GM18498 (cell line): Measurements from ENCODE around the gene PLN.

ENCODE experiments used
- ATAC-seq: cut with Tn5 transposase; IDR thresholded peaks from one replicate; pipeline ENCODE4 v1.9.1; 2021; ENCODE audit warnings: mild to moderate bottlenecking, moderate library complexity; ENCODE audit not compliant: unreplicated experiment

The PLN gene

DNA sequence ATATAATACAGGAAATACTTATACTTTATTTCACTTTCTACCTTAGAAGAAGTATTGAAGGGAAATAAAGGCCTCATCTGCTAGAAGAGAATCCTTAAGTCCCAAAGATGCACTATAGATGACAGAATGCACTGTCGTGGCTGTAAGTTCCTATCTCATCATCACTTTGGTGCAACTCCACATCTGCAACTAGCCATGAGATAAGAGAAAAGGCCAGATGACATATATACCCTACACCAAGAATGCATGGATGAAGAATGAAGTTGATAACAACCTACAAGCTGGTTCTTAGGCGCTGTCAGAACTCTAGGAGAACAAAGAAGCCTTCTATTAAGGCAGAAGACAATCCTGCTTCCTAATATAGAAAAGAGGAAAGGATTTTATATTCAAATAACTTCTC, 11.6 kb upstream of the PLN start:
- no peak for ATAC-seq

DNA sequence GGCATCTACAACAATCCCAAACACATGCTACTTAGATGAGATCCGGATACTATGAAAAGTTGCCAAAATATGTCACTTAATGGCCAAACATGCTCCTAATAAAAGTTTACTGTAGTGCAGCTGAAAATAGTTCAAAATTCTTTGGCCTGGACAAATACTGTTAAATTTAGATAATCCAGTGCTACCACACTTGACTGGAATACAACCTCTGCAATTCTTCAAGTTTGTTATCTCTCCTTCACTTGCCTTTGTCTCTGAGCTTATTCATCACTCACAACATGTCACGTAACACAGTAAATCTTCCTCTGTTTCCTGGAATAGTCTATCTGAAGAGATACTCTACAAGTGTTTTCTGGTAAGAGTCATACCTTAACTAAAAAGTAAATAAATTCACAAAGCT, 10.5 kb upstream of the PLN start:
- no peak for ATAC-seq

DNA sequence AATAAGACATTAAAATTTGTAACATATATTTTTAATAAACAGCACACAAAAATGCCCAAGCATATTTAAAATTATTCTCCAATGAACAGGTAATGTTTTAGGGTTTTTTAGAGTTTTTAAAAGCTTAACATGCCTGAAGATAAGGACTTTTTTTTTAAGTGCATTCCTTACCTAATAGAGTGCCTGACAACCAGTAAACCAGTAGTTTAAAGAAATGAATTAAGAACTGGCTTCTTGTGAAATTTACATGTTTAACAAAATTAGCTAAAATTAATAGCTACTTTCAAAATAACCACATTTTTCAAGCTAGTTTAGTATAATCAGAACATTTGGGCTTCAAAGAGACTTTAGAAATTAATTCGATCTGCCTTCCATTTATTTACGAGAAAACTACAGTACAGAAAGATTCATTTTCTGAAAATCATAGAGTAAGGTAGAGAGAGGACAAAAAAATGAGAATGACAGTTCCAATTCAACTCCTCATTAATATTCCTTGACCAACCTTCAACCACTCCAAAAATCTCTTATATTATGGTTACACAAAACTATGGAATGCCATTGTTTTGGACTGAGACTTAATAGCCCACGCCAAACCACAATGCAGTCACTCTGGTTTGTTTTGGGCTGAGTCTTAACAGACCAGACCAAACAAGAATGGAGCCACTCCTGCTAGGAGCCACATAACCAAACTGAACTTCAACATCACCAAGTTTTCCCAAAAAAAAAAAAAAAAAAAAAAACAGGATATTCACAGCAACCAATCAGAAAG, 5.7 kb upstream of the PLN start:
- ATAC-seq, result no peak

DNA sequence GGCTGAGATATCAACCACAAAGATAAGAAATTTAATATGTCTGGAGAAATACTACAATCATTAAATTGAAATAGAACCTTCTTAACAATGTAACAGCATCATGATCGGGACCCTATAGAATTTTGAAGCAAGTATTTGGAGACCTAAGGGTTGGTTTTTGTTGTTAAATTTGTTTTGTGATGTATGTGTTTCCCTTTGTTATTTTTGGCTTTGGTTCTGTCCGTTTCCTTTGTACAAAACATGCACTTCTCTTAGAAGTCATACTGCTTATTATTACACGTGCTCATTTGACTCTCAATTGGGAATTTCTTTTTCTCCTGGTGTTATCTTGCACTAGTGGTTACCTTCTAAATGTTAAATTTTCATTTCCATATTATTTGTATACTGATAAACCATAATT, 4.0 kb upstream of the PLN start:
- no peak for ATAC-seq

DNA sequence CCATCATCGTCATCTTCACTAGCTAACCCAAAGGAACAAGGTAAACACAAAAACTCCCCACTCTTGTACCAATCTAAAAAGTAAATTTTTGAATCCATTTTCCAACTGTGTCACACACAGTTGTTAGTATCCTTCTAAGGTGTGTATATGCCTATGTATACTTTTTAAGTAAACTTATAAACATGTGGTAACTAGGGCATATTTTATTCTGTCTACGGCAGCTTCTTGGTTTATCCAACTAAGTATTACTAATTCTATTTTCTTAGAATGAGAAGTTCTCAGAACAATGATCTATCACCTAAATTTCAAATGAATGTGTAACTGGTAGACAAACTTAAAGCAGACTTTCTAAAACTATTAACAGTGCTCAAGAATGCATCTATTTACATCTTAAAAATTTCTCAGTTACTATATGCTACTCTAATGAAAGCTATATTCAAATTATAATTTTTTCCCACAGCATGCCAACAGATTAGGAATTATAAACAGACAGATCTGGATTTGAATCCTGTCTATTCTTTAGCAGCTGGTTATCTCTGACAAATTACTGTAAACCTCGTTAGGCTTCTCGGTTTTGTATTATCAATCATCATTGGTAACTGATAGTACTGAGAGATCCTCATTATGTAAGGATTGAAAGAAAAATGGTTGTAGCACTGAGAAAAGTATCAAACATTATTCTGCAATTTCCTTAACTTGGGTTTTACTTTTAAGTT, 1.8 kb upstream of the PLN start:
- no peak for ATAC-seq

DNA sequence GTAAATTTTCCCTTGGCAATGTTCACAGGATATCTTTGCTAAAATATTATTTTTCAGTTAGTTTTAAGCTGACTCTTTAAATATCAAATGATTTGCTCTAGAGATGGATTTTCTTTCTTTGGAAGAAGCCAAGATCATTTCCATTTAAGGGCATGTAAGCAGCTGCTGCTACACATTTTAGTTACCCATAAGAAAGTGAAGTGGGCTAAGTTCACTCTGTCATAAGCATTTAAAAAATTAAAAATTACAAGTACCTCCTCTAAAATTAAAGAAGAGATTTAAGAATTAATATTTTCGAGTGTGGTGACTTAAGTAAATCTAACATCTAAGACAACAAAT, 1.2 kb upstream of the PLN start:
- no peak for ATAC-seq

DNA sequence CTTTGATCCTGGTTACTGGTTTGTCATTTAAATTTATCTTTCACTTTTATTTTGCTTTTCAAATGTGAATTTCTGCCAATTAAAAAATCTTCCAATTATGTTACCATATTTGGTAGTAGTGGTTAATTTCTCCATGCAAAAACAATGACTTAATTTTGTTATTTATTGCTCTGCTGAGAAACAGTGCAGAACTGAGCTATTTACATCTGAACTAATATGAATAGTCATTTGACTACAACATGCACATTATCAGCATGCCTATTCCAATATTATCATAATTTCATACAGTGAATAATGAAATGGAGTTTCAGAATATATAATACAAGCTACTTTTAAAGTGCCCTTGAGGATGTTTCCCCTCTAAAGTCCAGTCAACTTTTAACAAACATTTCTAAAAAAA, 517 bp downstream of the PLN start:
- no peak for ATAC-seq

DNA sequence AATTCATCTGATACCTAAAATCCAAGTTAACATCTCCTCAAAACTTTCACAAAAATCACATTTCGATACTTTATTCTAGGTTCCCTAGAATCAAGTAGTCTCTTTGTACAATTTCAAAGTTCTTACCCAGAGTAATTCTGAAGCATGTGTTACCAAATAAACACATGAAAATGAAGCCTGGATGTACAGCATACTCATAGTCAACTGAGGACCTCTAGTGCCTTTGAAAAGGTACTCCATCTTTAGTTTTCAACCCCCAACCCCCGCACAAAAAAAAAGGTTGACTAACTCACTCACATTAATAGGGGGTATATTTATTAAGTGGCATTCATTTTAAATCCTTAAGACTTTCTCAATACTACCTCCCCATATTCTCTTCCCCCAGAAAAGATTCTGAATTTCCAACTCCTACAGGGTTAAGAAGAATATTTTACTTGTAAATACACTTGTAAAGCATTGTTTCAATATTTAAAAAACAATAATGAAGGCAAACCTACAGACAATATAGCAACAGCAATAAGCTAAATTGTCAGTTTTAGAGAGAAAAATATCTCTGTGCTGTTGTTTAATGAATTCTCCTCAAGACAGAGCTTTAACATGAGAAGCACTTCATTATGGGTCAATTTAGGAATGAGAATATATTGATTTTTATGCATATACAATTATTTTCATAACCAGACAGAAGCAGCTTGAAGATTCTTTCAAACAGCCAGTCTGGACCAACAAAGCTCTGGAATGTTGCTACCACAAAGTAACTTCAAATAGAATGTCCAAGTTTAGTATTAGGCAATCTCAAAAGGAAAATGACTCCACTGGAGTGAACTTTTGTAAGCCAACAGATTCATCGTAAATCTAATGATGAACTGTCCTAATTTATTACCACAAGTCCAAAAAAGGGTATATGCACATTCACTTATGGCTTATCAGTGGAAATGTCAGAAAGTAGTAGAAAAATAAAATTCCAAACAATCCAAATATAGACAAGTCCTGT, 3.3 kb downstream of the PLN start:
- peak; percentile 93 for ATAC-seq

DNA sequence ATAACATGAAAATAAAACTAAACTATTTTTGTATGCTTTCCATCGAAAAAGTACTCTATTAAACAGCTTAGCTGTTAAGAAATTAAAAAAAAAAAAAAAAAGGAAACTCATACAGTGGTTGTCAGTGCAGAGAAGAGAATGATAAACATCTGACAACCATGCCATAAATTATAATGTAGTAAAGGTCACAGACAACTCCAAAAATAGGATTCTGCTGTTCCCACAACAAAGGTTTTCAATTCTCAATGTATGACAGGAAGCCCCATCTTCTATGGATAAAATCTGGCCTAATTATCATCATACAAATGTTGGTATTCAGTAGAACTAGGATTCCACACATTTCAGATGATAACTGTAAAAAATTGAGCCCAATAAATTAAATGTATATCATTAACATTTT, 5.0 kb downstream of the PLN start:
- ATAC-seq, result no peak

DNA sequence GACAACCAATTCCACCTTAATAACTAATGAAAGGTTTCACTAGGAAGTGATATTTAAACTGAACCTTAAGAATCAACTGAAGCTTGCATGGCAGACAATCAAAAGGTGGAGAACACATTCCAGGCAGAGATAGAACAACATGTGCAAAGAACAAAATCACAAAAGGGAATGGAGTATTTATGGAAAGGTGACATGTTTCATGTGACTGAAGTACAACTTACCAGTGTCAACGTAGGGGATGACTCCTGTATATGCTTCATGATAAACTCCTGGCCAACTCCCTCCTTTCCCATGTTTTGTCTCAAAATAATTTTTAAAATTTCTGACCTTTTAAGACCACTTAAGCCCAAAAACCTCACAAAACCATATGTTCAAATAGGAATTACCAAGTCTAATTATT, 6.6 kb downstream of the PLN start:
- no peak for ATAC-seq

DNA sequence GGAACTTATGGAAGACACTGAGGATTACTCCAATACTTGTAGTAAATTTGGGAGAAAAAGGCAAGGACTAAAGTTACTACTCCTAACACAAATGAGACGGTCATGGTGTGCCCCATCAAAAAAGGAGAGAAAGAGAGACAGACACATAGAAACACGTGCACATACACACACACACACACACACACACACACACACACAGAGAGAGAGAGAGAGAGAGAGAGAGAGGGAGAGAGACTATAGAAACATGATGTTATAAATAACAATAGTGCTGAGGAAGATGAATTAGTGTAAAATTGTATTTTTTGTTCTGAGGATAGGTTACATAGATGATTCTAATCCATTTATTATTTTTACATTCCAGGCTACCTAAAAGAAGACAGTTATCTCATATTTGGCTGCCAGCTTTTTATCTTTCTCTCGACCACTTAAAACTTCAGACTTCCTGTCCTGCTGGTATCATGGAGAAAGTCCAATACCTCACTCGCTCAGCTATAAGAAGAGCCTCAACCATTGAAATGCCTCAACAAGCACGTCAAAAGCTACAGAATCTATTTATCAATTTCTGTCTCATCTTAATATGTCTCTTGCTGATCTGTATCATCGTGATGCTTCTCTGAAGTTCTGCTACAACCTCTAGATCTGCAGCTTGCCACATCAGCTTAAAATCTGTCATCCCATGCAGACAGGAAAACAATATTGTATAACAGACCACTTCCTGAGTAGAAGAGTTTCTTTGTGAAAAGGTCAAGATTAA, 10.5 kb downstream of the PLN start:
- peak; percentile 63 for ATAC-seq

DNA sequence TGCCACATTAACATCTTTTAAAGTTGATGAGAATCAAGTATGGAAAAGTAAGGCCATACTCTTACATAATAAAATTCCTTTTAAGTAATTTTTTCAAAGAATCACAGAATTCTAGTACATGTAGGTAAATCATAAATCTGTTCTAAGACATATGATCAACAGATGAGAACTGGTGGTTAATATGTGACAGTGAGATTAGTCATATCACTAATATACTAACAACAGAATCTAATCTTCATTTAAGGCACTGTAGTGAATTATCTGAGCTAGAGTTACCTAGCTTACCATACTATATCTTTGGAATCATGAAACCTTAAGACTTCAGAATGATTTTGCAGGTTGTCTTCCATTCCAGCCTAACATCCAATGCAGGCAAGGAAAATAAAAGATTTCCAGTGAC, 11.6 kb downstream of the PLN start:
- ATAC-seq, result no peak

DNA sequence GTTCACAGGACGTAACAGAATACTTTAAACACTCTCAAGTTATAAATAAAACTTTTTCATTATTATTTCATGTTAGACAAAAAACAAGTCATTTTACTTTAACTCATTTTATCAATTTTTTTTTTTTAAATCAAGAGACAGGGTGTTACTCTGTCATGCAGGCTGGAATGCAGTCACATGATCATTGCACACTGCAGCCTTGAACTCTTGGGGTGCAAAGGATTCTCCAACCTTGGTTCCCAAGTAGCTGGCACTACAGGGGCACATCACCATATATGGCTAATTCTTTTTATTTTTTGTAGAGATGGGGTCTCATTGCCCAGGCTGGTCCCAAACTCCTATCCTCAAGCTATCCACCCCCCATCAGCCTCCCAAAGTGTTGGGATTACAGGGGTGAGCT, 14.2 kb downstream of the PLN start:
- no peak for ATAC-seq

DNA sequence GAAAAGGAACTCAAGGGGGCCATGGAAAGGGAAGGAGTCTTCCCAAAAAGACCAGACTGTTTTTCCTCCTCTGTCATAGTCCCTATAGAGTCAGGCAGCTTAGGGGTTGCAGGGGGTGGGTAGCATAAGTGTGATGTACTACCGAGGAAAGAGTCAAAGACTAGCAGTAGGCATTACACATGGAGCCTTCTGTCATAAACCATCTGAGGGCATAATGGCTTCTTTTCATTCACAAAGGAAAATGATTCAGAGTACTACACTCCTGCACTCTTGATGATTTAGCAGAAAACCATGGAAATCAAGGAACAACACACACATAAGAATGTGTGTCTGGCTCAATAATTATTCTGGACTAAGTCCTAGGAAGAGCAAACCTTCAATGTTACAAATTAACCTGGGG, 14.9 kb downstream of the PLN start:
- no peak for ATAC-seq

DNA sequence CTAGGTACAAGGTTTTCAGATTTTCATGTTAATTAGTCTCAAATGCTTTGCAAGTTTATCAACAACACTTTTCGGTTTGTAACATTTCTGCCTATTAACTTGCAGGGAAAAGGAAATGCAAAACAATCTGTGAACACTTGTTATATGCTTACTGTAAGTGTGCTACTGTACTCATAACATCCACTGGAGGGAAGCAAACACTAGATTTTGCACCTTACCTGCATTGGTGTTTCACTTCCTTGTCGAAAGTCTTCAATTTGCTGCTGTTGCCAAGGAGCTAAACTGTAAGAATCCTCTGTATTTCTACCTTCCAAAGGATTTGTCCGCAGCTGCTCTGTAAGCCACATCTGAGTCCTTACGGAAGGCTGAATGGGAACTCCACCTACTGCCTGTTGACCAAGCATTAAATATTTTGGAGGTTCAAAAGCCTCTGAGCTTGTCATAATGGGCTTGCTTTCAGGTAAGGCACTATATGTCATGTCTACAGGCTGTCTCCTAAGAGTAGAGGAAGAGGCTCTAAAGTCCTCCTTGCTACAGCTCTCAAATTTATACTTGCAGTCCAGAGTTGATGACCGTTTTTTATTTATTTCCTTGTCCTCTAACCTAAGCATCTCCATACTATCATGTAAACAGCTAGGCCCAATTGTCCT, 17.3 kb downstream of the PLN start:
- peak; percentile 99 for ATAC-seq

DNA sequence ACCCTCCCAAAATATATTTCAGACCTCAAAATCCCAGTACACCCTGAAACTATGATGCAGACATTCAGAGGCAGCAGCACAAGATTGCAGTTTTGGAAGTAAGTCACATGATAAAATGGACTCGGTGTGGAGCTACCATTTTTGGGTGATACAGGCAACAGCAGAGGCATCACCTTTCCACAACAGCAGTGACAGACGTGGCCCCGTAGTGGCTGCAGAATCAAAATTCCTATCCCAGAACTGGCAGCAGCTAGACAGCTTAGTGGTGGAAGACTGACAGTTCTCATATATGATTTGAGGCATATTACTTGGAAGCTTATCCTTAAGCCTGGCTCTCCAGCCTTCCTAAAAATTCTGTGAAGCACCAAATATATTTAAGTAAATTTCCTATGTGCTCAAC, 19.9 kb downstream of the PLN start:
- ATAC-seq, result no peak

DNA sequence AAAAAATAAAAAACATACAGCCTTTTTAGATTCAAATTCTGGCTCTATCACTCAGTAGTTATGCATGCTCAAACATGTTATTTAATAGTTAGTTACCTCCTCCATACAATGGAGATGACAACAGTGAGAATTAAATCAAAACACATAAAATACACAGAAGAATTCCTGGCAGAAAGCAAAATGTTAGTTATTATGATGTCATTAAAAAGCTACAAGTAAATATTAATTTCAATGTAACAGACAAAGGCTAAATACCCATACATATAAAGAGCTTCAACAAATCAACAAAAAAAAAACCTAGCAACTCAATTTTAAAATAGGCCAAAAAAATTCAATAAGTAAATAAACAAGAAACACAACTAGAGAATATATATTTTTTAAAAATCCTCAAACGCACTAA, 21.4 kb downstream of the PLN start:
- no peak for ATAC-seq

DNA sequence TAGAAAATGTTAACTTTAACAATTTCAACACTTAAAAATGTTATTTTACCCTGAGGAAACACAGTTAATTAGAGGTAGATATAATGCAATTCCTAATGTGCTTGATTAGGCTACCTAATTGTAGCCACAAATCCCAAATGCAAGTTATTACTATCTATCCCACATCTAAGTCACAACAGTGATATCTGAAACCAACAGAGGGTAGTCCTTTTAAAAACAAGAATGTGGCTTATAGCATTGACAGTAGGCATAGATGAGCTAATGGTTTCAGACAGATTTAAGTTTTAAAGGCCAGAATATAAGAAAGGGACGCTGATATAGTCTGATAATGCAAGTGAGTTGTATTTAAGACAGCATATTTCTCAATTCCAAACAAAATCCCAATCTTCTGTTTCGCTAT, 23.0 kb downstream of the PLN start:
- no peak for ATAC-seq

DNA sequence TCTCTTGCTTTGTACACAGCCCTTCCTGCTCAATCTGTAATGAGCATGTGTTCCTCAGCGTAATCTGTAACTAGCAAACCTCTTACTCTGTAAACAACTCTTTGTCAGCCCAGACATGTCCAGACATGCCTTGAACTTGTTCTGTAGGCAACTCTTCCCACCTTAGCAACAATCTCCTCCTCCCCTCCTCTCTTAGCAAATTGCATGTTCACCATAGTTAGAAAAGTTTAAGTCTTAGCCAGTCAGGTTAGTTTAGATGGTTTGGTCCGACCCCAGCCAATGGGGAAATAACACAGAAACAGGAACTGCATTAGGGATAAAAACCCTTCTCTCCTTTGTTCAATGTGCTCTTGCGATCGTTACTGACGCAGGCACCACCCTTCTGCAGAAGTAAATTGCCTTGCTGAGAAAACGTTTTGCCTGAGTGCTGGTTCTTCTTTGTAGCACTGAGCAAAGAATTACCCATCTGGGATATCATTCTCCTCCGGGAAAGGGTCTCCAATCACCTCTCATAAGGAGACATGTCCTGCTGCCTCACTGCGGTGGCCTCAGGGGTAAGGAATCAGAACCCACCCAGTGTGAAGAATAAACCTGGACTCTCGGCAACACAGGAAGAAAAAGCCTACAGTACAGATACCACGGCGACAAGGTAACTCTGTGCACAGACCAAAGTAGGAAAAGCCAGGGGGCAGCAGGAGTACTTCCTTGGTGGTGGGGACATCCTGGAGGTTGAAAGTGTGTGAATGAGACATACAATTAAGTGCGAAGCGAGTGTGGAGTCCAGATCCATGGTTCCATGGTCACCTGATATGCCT, 26.2 kb downstream of the PLN start:
- peak; percentile 53 for ATAC-seq

DNA sequence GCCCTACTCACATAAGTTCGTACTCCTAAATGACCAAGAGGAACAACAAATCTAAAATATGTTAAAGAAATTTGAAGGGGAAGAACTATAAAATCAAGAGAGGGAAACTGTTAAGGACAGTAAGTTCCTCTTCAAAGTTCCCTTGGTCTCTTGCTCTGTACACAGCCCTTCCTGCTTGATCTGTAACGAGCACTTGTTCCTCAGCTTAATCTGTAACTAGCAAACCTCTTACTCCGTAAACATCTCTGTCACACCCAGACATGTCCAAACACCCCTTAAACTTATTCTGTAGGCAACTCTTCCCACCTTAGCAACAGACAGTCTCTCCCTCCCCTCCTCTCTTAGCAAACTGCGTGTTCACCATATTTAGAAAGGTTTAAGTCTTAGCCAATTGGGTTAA, 29.9 kb downstream of the PLN start:
- ATAC-seq, result no peak
